Activated gamma-delta T cell treated with anti-CD3 and anti-CD28 coated beads, Interleukin-2, amount 50 U/mL, for 16 hours (primary cell): Measurements from ENCODE around the gene NLRC5.

Experiments
- DNase-seq: peaks from one replicate; pipeline ENCODE4 v3.0.0-alpha.2; 2020; ENCODE audit warnings: low read depth

Gene NLRC5

DNA sequence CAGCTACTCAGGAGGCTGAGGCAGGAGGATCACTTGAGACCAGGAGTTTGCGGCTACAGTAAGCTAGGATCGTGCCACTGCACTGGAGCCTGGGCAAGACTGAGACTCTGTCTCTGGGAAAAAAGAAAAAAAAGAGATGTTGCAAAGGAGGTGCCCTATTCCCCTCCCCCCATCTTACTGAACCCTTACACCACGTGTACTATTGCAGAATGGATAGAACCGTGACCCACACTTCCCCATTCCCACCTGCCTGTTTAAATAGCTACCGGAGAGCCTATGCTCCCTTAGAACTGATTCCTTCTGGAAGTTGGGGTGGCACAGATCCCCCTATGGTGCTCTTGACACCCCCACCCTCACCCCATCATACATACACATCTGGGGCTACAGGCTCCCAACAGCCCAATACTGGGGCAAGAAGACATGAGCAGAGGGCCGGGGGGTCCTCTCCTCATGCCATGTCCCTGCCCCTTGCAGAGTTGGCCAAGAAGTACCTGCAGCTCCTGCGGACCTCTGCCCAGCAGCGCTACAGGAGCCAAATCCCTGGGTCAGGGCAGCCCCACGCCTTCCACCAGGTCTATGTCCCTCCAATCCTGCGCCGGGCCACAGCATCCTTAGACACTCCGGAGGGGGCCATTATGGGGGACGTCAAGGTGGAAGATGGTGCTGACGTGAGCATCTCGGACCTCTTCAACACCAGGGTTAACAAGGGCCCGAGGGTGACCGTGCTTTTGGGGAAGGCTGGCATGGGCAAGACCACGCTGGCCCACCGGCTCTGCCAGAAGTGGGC, 35.7 kb downstream of the NLRC5 start:
- no peak for DNase-seq

- DNase-seq: no peak
Observed at GRCh38 chr16:57025941-57026777, 36.8 kb downstream of the NLRC5 start.

- DNase-seq: no peak
Observed at GRCh38 chr16:57026778-57027062, 37.4 kb downstream of the NLRC5 start.

DNA sequence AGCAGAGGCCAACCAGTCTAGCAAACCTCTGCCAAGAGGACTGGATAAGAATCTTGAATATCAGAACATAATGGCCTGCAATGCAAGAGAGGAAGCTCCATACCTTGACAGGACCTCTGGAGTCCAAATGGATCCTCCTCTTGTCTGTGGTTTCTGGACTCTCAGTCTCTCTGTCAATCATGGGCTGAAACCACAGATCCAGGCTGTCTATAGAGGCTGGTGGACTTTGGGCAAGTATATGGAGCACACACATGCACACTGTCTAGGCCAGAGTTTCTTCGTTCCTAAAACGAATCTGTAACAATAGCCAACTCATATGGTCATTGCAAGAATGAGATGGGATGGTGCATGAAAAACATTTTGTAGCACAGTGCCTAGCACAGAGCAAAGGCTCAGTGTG, 37.7 kb downstream of the NLRC5 start:
- DNase-seq: no peak

DNA sequence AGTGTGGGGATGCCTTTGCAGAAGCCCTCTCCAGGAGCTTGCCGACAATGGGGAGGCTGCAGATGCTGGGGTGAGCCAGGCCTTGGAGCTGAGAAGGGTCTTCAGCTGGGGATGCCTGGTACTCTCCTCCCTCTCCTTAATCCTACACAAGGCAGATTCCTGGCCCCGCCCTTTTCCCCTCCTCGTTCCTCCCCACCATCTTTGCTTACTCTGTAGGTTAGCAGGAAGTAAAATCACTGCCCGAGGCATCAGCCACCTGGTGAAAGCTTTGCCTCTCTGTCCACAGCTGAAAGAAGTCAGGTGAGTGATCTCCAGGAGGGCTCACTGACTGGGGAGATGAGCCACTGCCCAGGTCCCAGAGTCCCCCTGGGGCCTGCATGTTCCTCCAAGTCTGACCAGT, 38.7 kb downstream of the NLRC5 start:
- DNase-seq: no peak

DNA sequence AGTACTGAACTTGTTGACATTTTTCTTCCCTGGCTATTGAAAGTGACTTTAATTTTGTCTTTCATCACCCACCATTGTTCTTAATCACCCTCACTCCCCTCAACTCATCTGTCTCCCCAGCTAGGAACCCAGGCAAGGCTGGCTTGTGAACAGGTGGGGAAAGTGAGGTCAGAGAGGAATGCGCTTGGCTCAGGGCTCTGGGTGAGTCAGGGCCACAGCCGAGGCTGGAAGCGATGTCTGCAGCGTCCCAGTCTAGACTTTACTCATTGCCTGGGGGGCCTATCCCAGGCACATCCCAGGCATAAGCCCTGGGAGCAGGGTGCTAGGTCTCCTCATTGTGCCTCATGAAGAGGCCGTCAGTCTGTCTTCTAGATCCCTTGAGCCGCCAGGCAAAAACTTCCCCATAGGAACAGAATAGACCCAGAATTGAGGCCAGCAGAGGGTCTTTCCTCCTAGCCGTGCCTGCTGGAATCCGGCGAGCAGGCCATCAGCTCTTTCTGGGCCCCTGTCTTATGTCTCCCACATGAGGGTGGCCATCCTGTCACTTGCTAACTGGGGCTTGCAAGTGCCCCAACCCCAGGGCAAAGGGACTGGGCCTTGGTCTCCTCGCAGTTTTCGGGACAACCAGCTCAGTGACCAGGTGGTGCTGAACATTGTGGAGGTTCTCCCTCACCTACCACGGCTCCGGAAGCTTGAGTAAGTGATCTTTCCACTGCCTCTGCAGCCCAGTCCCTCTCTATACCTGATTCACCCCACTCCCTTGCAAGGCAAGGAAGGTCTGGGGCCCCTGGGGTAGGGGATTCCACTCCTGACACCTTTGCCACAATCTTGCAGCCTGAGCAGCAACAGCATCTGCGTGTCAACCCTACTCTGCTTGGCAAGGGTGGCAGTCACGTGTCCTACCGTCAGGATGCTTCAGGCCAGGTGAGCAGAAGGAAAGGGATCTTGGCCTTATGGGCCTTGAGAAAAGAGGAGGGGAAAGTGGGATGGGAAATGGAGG, 40.1 kb downstream of the NLRC5 start:
- peak; percentile 57 for DNase-seq

- DNase-seq: no peak
Observed at GRCh38 chr16:57030346-57030902, 41.1 kb downstream of the NLRC5 start.

DNA sequence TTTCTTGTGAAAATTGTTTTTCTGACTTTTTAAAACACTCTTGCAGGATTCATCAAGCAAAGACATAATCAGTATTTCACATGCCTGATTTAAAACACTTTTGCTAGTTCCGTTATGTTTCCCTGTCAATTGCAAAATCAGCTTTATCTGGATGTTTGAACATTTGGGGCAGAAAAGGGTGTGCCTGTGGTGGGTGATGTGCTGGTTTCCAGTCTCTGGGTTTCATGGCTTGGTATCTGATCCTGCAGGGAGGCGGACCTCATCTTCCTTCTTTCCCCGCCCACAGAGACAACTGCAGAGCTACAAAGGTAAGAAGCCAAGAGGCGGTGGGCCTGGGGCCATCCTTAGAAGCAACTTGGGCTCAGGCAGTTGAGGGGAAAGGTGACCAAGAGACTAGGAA, 41.8 kb downstream of the NLRC5 start:
- no peak for DNase-seq

DNA sequence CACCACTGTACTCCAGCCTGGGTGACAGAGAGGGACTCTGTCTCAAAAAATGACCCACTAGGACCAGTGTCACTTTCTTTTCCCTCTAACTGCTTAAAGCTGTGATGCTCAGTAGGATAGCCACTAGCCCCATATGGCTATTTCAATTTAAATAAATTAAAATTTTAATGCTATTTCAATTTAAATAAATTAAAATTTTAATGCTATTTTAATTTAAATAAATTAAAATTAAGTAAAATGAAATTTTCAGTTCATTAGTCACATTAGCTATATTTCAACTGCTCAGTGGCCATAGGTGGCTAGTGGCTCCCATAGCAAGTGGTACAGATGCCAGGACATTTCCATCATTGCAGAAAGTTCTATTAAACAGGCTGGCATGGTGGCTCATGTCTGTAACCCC, 43.0 kb downstream of the NLRC5 start:
- DNase-seq: no peak

- no peak for DNase-seq
Observed at GRCh38 chr16:57032931-57033330, 43.6 kb downstream of the NLRC5 start.

GRCh38 chr16:57036315-57036714, 47.0 kb downstream of the NLRC5 start:
- no peak for DNase-seq

DNA sequence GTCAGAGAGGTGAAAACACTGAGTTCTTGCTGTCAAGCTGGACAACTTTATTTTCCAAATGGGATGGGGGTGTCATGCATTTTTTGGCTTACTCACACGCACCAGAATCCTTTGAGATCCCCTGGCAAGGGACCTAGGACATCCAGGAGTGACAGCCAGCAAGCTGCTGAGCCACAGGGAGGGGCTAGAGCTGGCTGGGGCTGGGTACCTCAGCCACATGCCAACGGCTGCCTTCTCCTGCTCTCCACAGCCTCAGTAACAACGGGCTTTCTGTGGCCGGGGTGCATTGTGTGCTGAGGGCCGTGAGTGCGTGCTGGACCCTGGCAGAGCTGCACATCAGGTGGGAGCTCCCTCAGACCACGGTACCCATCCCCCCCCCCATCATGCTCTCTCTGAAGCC, 47.6 kb downstream of the NLRC5 start:
- DNase-seq: no peak

DNA sequence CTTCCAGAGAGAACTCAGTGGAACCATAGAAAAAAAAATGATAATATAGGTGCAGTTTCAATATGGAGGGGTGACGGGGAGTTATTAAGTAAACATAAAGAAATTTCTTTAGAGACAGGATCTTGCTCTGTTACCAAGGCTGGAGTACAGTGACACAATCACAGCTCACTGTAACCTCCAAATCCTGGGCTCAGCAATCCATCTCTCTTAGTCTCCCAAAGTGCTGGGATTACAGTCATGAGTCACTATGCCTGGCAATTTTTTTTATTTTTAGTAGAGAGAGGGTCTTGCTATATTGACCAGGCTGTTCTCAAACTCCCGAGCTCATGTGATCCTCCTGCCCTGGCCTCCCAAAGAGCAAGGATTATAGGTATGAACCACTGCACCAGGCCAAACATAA, 48.8 kb downstream of the NLRC5 start:
- no peak for DNase-seq

GRCh38 chr16:57039148-57039812, 49.9 kb downstream of the NLRC5 start:
- no peak for DNase-seq

DNA sequence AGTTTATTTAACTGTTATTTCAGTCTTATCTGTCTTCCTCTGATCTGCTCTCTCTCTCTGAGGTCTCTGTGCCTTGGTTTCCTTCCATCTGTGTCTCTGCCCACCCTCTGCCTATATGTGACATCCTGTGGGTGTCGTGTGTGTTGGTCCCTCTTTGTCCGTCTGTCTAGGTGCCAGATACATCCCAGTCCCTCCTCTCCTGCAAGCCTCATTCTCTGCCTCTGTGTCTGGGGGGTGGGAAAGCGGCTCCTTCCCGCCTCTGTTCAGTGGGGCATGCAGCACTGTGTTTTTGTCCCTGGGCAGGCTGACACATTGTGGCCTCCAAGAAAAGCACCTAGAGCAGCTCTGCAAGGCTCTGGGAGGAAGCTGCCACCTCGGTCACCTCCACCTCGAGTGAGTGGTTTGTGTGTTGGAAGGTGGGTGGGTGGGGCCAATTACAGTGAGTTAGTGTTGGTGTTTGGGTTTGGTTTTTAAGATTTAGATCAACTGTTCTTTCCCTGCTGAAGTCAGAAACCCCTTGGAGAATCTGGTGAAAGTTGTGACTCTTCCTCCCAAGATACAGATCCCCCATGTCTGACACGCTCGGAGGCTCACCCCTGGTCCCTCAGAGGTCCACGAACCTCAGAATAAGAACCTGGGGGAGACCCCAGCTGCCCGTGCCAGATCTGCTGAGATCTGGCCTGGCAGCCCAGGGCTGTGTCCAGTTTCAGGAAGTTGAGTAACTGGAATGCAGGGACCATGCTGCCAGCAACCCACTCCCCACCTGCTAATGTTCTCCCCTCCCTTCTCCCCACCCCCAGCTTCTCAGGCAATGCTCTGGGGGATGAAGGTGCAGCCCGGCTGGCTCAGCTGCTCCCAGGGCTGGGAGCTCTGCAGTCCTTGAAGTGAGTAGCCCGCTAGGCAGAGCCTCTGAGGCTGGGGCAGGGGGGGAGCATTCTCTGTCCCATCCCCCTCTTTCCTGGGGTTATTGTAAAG, 52.1 kb downstream of the NLRC5 start:
- DNase-seq: peak; percentile 86

DNA sequence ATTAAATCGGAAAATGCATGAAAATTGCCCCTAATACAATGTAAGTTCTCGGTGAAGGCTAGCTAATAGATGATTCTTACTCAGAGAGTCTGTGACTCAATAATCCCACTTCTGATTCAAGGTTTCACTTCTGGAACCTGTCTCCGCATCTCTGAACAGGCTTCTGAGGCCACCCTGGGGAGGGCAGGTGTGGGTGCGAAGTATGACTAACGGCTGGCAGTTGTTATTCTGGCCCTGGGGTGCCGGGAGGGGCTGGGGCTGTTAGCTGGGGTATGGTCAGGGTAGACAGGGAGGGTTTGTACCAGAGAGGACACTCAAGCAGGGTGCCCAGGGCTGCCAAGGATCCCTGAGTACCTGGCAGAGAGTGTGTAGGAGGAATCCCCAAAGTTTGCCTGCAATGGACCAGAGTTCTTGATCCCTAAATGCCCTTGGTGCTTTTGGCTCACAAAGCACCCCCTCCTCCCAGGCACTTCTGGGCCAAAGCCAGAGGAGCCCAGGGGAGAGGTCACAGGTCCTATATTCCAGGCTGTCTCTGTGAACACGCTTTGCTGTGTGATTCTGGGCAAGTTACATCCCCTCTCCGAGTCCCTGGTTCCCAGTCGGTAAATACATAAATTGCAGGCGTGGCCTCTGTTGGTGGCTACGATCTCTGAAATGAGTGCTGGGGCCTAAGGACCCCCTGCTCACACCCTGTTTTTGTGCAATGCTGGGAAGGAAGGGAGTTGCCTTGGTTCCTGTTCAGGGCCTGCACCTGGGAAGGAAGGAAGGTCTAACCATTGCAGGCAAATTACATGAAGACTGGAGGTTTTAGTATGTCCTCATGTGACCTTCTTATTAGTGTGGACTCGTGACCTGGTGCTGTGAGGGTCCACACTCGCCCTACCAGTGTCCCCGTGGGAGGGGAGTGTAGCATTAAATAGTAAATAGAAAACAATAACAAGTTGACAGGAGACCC, 53.1 kb downstream of the NLRC5 start:
- peak; percentile 79 for DNase-seq

GRCh38 chr16:57043248-57043647, 53.9 kb downstream of the NLRC5 start:
- DNase-seq: no peak

GRCh38 chr16:57044931-57045693, 55.8 kb downstream of the NLRC5 start:
- DNase-seq: no peak
